Hepatocyte (in vitro differentiated cells): ENCODE results near the gene CCR9.

Source experiments
- EZH2phosphoT487 ChIP-seq: fragments of 200-600 bp; sonication (generic); IDR thresholded peaks from one replicate; pipeline ENCODE4 v1.6.1; 2018; ENCODE audit warnings: antibody characterized with exemption, mild to moderate bottlenecking, low read depth, moderate library complexity; ENCODE audit not compliant: unreplicated experiment, severe bottlenecking
- TF ChIP-seq, protein P1 (sequence below): fragments of 200-600 bp; sonication (generic); IDR thresholded peaks from 2 replicates; pipeline ENCODE4 v1.5.1; 2016; ENCODE audit warnings: antibody characterized with exemption, mild to moderate bottlenecking; ENCODE audit not compliant: poor library complexity

- no peak for TF ChIP-seq EZH2phosphoT487
- TF ChIP-seq, protein P1, sequence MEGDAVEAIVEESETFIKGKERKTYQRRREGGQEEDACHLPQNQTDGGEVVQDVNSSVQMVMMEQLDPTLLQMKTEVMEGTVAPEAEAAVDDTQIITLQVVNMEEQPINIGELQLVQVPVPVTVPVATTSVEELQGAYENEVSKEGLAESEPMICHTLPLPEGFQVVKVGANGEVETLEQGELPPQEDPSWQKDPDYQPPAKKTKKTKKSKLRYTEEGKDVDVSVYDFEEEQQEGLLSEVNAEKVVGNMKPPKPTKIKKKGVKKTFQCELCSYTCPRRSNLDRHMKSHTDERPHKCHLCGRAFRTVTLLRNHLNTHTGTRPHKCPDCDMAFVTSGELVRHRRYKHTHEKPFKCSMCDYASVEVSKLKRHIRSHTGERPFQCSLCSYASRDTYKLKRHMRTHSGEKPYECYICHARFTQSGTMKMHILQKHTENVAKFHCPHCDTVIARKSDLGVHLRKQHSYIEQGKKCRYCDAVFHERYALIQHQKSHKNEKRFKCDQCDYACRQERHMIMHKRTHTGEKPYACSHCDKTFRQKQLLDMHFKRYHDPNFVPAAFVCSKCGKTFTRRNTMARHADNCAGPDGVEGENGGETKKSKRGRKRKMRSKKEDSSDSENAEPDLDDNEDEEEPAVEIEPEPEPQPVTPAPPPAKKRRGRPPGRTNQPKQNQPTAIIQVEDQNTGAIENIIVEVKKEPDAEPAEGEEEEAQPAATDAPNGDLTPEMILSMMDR: no peak
These were observed 10.6 kb downstream of the CCR9 start for GRCh38 chr3:45896956-45897355.
